HG02642 (cell line): ENCODE measurements around the gene GSTO1.

Source experiments
- ATAC-seq: cut with Tn5 transposase; IDR thresholded peaks from one replicate; pipeline ENCODE4 v1.9.1; 2021; ENCODE audit warnings: mild to moderate bottlenecking; ENCODE audit not compliant: unreplicated experiment, poor library complexity

The GSTO1 gene

GRCh38 chr10:104273899-104274575, 19.3 kb downstream of the GSTO1 start:
- no peak for ATAC-seq

DNA sequence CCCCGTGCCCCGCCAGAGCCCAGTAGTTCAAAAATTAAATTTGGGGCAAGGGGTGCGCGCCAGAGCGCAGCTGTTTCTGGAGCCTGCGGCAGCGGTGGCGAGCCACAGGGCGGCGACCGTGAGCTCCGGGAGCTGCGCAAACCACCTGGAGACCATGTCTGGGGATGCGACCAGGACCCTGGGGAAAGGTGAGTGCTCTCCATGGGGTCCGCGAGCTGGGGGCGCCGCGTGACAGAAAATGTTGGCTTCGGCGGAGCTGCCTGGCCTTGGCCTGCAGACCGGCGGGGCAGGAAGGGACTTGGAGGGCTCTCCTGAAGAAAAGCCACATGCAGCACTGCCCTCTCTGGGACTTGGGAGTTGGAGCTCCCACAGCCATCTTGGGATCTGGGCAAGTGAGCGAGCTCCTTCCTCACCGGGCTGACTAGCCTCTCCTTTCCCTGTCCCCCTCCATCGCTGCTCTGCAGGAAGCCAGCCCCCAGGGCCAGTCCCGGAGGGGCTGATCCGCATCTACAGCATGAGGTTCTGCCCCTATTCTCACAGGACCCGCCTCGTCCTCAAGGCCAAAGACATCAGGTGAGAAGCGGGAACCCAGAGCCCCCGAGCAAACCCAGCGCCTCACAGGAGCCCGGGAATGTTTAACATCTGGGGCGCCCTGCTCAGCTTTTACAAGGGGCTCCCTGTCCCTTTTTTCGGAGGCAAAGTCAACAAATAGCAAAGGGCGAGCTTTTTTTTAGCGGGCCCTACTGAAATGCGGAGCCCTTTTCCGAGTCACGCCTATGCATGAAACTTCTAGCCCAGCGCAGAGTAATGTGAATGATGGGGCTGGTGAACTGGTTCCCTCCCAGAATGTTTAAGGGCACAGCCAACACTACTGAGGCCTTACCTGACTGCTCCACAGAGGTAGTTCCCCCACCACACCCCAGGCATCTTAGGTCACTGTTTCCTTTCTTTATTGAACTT, 20.4 kb downstream of the GSTO1 start:
- ATAC-seq = peak; percentile 65

DNA sequence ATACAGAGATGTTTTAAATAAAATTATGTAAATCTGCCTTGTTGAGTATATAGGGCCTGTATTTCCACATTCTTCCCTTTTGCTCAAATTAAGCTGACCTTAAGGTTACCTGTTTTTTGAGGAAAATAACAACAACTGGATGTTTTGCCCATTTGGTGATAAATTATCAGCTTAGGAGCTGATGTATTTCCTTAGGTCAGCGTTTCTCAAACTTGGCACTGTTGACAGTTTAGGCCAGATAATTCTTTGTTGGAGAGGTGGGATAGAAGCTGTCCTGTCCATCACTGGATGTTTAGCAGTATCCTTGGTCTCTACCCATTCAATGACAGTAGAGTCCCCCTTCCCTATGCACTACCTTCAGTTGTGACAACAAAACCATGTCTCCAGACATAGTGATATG, 21.5 kb downstream of the GSTO1 start:
- no peak for ATAC-seq

GRCh38 chr10:104277785-104278184, 23.1 kb downstream of the GSTO1 start:
- ATAC-seq = no peak

DNA sequence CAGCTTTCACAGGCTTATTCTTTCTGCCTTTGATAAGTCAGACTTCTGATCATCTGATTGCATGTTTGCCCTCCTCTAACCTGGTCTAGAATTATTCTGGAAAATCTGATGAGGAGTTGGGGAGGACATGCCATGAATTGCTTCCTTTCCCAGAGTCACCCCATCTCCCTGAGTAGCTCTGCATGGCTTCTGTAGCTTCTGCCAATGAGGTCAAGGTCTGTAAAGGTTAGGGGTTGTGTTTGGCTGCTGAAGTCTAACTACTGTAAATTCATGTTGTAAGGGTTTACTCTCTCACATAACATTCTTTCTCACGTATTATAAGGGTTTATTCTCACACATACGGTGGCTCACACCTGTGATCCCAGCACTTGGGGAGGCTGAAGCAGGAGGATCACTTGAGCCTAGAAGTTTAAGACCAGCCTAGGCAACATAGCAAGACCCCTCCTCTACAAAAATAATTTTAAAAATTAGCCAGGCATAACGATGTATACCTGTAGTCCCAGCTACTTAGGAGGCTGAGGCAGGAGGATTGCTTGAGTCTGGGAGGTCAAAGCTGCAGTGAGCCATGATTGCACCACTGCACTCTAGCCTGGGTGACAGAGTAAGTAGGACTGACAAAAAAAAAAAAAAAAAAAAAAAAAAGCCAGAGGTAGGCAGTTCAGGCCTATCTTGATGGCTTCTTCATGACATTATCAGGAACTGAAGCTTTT, 25.0 kb downstream of the GSTO1 start:
- ATAC-seq = no peak

DNA sequence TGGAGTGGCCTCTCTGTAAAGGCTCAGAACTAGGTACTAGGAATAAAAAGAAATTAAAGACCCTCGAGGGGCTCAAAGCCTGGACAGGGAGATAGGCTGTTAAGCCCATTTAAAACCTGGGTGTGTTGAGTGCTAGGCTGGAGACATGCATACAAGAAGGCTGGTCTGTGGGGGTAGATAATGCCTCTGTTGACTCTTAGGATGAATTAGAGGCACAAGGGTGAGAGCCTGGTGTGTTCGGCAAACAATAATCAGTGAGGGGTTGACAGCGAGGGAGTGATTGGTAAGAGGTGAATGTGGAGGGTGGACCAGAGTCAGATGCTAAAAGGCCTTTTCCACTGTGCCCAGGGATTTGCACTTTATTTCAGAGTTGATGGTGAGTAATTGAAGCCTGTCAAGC, 27.0 kb downstream of the GSTO1 start:
- ATAC-seq = no peak

DNA sequence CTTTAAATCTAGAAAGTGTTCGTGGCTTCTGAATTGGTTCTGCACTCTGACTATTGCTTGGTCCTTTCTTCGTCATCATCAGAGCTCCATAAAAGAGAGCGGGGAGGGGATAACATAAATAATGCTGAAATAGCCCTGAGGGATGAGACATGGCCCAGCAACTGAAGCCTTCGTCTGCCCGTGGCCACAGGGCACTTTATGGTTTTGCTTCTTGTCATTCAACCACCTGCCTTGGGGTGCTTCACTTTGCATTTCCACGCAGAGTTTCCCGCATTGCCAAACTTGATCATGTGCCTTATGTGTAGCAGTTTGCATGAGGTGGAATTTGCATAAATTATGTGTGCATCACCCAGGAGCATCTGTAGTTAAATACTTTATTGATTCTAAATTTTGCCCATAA, 30.2 kb downstream of the GSTO1 start:
- ATAC-seq = no peak

DNA sequence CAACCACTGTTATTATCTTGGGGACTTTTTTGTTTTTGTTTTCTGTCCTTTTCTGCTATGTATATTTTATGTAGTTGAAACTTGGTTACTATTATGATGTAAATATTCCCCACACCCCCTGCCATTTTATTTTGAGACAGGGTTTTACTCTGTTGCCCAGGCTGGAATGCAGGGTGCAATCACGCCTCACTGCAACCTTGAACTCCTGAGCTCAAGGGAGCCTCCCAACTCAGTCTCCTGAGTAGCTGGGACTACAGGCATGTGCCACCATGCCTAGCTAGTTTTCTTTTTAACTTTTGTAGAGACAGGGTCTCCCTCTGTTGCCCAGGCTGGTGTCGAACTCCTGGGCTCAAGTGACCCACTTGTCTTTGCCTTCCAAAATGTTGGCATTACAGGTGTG, 32.2 kb downstream of the GSTO1 start:
- ATAC-seq = no peak

DNA sequence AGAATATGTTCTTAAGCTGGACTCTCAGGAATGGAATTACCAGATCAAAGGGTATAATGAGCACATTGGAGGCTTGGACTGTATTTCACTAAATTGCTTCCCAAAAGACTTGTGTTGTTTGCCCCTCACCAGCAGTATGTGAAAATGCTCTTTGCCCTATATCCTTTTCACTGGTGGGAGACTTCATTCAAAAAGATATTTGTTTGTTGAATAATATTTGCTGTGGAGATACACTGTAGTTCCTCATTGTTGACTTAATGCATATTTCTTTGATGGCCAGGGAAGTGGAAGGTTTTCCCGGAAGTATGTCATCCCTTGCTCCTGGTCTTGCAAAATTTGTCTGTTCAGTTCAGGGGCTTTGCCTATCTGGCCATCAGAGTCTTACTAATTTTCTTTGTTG, 33.7 kb downstream of the GSTO1 start:
- no peak for ATAC-seq

DNA sequence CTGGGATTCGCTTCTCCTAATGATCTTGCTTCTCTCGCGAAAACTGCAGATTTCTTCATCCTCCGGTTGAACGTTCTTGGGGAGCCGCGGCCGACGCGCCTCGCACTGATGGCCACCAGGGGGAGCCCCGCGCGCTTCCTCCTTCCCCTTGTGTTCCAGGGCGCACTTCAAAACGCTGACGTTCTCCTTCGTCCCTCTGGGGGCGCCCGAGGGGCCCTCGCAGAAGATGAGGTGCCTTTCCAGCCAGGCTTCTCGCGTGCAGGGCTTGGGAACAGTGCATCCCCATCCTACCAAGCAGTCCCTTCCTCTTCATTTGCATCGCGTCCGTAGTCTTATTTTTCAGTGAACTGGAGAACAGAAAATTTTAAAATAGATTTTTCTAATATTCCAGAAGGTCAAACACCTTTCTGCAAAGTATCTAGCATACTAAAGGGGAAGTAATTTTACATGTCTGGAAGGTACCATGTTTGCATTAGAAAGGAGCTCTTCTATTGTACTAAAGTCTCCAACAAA, 36.8 kb downstream of the GSTO1 start:
- peak; percentile 99 for ATAC-seq

GRCh38 chr10:104293011-104293410, 38.3 kb downstream of the GSTO1 start:
- ATAC-seq = no peak

GRCh38 chr10:104293781-104294321, 39.2 kb downstream of the GSTO1 start:
- ATAC-seq = no peak

GRCh38 chr10:104296687-104297436, 42.2 kb downstream of the GSTO1 start:
- no peak for ATAC-seq

DNA sequence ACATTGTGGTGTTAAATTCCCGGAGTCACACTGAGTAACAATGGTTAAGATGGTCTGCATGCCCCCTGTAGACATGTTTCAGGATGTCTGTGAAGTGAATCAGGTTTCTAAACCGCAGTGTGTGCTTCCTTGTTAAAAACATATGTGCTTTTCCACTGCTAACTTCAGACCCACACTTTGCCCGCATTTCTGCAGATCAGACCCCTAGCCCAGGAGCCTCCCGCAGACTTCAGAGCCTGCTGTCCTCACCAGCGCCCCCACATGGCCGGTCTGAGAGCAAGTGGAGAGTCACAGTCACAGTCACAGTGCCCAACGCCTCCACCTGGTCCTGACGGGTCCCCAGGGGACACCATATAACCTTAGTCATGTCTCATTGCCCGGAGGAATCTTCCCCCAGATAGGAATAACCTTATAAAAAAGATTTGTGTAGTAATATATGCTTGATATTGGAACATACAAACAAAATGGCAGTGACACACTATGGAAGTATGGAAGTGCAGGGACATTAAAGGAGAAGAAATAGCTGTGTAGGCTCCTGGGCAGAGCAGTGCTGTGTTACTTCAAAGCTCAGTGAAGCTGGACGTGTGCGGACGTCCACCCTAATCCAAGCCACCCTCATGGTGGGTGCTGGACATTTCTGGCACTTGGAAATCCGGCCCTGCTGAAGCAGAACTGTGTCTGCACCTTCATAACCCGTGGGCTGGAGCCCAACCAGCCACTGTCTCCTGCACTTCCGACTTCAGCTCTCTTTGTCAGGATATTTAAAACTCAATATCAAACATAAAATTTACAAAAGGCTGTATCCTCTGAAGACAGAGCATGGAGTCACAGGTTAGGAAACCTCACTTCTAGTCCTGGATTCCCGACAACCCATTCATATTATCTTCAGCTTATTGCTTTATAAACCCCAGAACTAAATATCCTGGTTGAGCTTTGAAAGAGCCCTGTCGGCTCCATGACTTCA, 43.3 kb downstream of the GSTO1 start:
- no peak for ATAC-seq

DNA sequence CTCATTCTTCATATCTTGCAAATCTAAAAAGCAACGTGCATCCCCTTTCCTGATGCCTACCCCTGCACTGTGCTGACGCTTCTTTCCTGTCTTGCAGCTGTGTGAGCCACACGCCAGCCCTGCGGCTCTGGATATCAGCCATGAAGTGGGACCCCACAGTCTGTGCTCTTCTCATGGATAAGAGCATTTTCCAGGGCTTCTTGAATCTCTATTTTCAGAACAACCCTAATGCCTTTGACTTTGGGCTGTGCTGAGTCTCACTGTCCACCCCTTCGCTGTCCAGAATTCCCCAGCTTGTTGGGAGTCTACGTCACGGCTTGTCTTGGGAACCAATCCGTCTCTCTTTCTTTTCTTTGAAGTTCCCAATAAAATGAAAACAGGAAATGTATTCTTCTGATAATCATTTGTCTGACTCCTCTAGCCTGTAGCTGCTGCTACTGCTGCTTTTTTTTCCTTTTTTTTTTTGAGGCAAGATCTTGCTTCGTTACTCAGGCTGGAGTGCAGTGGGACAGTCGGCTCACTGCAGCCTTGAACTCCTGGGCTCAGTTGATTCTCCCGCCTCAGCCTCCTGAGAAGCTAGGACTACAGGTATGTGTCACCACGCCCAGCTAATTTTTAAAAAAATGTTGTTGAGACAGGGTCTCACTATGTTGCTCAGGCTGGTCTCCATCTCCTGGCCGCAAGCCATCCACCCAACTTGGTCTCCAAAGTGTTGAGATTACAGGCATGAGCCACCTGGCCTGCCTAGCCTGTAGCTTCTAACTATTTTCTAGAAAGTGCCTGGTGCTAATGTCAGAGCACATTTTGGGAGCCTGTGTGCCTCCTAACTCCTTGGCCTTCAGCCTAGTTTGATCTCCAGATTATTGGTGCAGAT, 44.6 kb downstream of the GSTO1 start:
- ATAC-seq = no peak

DNA sequence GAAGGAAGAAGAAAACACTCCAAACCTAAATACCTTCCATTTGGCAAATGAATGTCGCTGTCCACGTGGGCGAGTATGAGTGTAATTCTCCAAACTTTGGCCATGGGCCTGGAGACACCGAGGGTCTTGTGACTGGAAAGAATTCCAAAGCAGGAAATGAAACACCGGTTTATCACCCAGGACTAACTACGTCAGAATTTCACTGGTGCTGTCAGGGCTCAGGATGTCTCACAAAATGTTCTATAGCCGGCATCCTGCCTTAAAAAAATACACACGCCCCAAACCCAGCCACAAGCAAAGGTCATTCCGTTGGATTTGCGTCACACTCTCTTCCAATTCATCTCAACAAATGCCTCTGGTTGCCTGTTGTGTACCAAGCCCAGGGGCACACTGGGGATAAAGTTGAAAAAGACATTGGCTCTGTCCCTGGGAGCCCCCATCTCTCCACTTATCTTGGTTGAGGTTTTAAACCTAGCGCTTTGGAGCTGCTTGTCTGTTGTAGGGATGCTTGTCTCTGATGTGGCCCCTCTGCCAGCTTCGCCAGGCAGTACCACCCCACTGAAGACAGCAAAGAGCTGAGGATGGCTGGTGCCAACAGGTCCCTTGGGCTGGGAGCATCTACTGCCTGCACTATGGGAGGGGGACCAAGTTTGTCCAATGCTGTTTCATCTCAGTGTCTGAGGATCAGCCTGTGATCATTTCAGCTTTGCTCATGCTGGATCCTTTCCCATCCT, 45.5 kb downstream of the GSTO1 start:
- no peak for ATAC-seq

GRCh38 chr10:104300736-104301292, 46.1 kb downstream of the GSTO1 start:
- ATAC-seq = no peak
